Spinal cord (tissue), 10 donors: Measurements from ENCODE around the gene HMSD. TPM values are rescaled to one million over a fixed set of nuclear protein-coding genes. Genes with fewer than 3 reads are reported as not detected.

Experiments used
- DNase-seq, 6 donors: peaks; one replicate each; pipeline versions ENCODE4 v3.0.0 to v3.0.0-alpha.2; 2013 to 2015; ENCODE audit warnings: low spot score in 6 of 6, low read depth in 4 of 6
- H3K27ac ChIP-seq: one replicate; pipeline ENCODE4 v1.5.1; 2013; ENCODE audit warnings: low read depth, low read length, control low read depth
- H3K27me3 ChIP-seq: one replicate; pipeline ENCODE4 v1.6.1; 2013; ENCODE audit warnings: low read length; ENCODE audit not compliant: control insufficient read depth, insufficient read depth
- H3K36me3 ChIP-seq: one replicate; pipeline ENCODE4 v1.6.1; 2013; ENCODE audit warnings: low read length; ENCODE audit not compliant: control insufficient read depth, insufficient read depth
- H3K4me1 ChIP-seq: one replicate; pipeline ENCODE4 v1.6.1; 2013; ENCODE audit warnings: low read length; ENCODE audit not compliant: control insufficient read depth, insufficient read depth
- H3K4me3 ChIP-seq: one replicate; pipeline ENCODE4 v1.5.1; 2013; ENCODE audit warnings: low read depth, low read length, control low read depth
- H3K9me3 ChIP-seq: one replicate; pipeline ENCODE4 v1.6.1; 2013; ENCODE audit warnings: low read length; ENCODE audit not compliant: control insufficient read depth, insufficient read depth
- WGBS: methylation state at CpG from one replicate; pipeline ENCODE4 v1.1.5; 2013; ENCODE audit warnings: missing lambda C conversion rate; ENCODE audit not compliant: insufficient coverage; 5-methylcytosine and 5-hydroxymethylcytosine counted together
- polyA plus RNA-seq, 2 donors: library from polyadenylated mRNA; unstranded; fragments of 120-200 nt; gene quantifications; one replicate each; pipeline ENCODE4 v1.2.1, GENCODE V29; 2013; ENCODE audit not compliant: insufficient read length in 2 of 2
- total RNA-seq, 2 donors: library from RNA; depleted of rRNA in 1 of 2; stranded (reverse); fragments of 120-200 nt in 1 of 2; fragments of >200 nt in 1 of 2; gene quantifications; one replicate each; pipeline versions ENCODE4 v1.2.3 to v1.2.4, GENCODE V29; 2013 to 2014
- donor health status: healthy.

The HMSD gene
- total and polyA plus RNA-seq, 4 donors, result 0.79 to 4.6 (median 2.4) TPM

DNA sequence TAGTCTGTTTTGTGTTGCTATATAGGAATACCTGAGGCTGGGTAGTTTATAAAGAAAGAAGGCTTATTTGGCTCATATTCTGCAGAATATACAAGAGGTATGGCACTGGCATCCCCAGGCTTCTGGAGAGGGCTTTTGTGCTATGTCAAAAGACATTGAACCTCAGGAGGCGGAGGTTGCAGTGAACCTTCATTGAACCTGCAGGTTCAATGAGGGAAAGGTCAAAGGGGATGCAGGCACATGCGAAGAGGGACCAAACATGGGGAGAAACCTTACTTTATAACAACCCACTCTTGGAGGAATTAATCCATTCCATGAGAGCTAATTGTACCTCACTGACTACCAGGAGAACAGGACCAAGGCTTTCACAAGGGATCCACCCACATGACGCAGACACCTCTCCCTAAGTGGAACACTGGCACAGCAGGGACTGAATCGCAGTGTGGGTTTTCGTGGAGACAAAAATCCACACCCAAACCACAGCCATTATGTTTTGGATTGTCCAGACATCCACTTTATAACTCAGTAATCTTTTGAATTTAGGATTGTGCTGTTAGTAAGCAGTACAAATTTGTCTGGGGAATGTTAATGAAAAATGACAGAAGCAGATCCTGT lies 16.7 kb downstream of the HMSD start:
- H3K27me3 ChIP-seq, result no peaks in the 10 kb centered on the region
- no peaks in the 10 kb centered on the region for H3K36me3 ChIP-seq
- WGBS, result 57% methylated on average over 1 of the region's 5 CpGs
- DNase-seq, result no peak
- peaks cover 1% of the 10 kb centered on the region for H3K4me1 ChIP-seq
- no peaks in the 10 kb centered on the region for H3K9me3 ChIP-seq
- H3K27ac ChIP-seq, result no peak overlapping the region
- H3K4me3 ChIP-seq, result no peak overlapping the region

DNA sequence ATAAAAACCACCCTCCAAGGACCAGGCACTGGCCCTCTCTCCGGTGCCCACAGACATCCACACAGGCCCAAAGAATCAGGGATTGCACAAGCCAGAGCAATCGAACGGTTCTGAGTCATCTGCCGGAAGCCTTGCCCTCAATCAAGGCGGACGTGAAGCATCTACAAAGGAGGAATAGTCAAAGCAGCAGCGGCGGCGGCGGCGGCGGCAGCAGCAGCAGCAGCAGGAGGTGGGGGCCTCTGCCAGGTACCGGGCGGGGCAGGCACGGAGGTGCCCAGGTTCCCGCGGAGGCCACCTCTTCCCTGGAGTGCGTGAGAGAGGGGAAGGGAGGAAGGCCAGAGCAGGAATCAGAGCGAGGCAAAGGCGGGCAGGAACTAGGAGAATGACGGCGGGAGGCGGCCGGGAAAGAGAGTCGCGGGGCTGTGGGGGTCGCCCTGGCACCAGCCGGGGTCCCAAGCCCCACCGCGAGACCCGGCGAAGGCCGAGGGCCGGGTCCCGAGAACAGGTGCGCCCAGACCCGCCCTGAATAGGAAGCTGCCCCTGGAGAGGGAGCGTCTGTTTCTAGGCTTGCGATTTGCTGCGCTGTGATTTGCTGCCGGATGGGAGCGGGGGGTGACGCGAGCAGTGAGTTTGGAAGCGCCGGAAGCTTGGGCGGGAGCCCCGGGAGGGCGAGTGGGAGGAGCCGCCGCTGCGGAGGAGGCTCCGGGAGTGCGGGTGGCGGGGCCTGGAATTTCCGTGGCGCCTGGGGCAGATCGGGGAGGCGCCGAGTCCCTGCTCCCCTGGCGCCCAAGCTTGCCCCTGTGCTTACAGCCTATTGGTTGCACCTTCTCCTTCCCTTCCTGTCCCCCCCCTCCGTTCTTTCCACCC lies 21.1 kb downstream of the HMSD start, which contains the start of gene SERPINB8:
TSS of gene SERPINB8 (plus strand) at position 140 of the 867 bp plus-strand sequence. CDS start 8,228 bp downstream, outside the sequence.
- Histone ChIP-seq H3K36me3 (no peaks in the 10 kb centered on the region), H3K27me3 (no peaks in the 10 kb centered on the region), H3K27ac (peak within 1 kb of the TSS; percentile 95), H3K4me3 (peak within 1 kb of the TSS; percentile 82), H3K9me3 (no peaks in the 10 kb centered on the region), H3K4me1 (peaks cover 9% of the 10 kb centered on the region)
- WGBS, result under 1% methylated on average over 61 of the region's 62 CpGs
- peak; percentile 76 to 99 (median 88) for DNase-seq

GRCh38 chr18:63970809-63971205 lies 21.7 kb downstream of the HMSD start:
- Histone ChIP-seq H3K36me3 (no peaks in the 10 kb centered on the region), H3K27ac (peak overlapping the region; percentile 95), H3K4me3 (peak overlapping the region; percentile 82), H3K4me1 (peaks cover 9% of the 10 kb centered on the region), H3K27me3 (no peaks in the 10 kb centered on the region), H3K9me3 (no peaks in the 10 kb centered on the region)
- WGBS, result 6% methylated on average over 18 of the region's 18 CpGs
- no peak for DNase-seq

DNA sequence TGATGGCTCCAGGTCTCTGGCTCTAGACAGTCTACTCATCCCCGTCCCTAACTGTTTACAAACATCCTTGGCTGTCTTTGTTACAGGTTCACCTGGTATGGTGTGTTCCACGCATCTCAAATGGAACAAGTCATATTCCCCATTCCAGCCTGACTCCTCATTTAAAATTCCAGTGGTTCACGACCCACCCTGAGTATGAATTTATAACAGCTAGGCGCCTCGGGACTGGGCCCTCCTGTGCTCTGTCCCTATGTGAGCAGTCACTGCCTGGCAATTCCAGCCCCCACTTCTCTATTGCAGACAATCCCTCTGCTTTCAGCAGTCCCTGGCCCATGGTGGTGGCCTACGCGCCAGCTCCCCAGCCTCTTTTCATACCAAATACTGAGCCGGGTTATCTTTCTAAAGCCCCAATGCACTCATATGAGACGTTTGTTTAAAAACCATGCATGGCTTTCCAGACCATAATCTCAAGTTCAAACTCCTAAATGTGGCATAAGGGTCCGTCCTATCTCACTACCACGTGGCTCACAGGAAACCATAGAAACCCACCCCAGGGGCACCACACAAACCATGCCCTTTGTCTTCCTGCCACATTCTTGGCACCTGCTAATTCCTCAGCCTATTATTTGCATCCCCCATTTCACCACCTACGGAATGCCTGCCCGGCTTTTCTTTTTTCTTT lies 22.4 kb downstream of the HMSD start:
- no peaks in the 10 kb centered on the region for H3K27me3 ChIP-seq
- peak overlapping the region; percentile 82 for H3K4me3 ChIP-seq
- DNase-seq, result peak in 2 of 6 donors; percentile 31 to 68
- H3K36me3 ChIP-seq, result no peaks in the 10 kb centered on the region
- peak overlapping the region; percentile 95 for H3K27ac ChIP-seq
- WGBS, result 54% methylated on average over 11 of the region's 13 CpGs
- H3K4me1 ChIP-seq, result peaks cover 9% of the 10 kb centered on the region
- no peaks in the 10 kb centered on the region for H3K9me3 ChIP-seq

- Histone ChIP-seq H3K27me3 (no peaks in the 10 kb centered on the region), H3K36me3 (no peaks in the 10 kb centered on the region), H3K4me1 (peaks cover 9% of the 10 kb centered on the region), H3K4me3 (no peak overlapping the region), H3K27ac (no peak overlapping the region), H3K9me3 (no peaks in the 10 kb centered on the region)
- no peak for DNase-seq
- no CpG with 5 or more reads among the region's 5 CpGs for WGBS
These were observed 22.9 kb downstream of the HMSD start for GRCh38 chr18:63972002-63972376.

DNA sequence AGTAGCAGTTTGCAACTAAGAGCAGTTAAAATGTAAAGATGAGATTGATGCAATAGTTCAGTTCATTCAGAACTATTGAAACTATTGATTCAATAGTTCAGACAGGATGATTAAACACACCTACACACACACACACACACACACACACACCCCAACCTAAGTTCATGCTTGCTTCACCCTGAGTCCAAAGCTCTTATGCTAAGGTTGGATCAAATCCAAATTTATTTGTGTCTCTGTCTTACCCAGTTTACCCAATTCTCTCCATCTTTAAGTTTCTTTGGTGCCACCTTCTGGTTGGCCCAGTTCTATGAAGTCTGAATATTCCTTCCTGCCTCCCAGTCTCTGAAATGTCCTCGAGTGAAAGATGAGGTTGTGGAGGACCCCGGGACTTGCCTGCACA lies 25.9 kb downstream of the HMSD start:
- Histone ChIP-seq H3K4me1 (peaks cover 9% of the 10 kb centered on the region), H3K9me3 (no peaks in the 10 kb centered on the region), H3K4me3 (no peak overlapping the region), H3K27ac (no peak overlapping the region), H3K36me3 (no peaks in the 10 kb centered on the region), H3K27me3 (no peaks in the 10 kb centered on the region)
- peak in 2 of 6 donors; percentile 20 to 21 for DNase-seq
- no CpG with 5 or more reads among the region's 2 CpGs for WGBS

DNA sequence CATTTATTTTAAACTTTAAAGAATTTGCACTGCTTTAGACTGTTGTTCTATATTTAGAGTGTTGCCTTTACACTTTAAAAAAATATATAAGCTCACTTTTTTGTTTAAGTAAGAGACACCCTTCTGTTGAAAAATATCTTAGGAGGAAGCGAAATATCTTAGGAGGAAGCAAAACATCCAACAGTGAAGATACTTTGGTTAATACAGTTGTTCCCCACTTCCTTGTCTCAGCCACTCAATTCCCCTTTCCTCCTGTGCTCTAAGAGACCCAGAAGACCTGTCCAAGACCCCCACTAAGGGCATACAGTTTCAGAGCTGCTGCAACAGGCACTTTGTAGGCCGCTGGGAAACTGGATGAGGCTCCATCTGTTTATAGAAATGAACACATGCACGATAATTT lies 26.5 kb downstream of the HMSD start:
- Histone ChIP-seq H3K9me3 (no peaks in the 10 kb centered on the region), H3K4me1 (peaks cover 9% of the 10 kb centered on the region), H3K27me3 (no peaks in the 10 kb centered on the region), H3K4me3 (no peak overlapping the region), H3K36me3 (no peaks in the 10 kb centered on the region), H3K27ac (no peak overlapping the region)
- peak in 1 of 6 donors; percentile 9 for DNase-seq
- WGBS, result no CpG with 5 or more reads among the region's 3 CpGs

DNA sequence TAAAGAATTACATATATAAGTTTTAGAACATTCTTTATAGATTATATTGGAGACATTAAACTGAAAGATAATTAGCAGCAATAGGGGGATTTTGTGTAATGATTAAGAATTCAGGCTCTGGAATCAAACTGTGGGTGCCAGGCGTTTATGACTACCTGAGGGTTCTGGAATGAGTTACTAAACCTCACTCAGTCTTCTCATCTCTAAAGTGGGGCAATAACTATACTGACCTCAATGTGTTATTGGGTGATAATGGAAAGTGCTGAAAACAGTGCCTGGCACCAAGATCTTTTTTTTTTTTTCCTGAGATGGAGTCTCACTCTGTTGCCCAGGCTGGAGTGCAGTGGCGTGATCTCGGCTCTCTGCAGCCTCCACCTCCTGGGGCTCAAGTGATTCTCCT lies 27.9 kb downstream of the HMSD start:
- no peak for DNase-seq
- Histone ChIP-seq H3K36me3 (no peaks in the 10 kb centered on the region), H3K4me3 (no peak overlapping the region), H3K27me3 (no peaks in the 10 kb centered on the region), H3K4me1 (no peaks in the 10 kb centered on the region), H3K27ac (no peak overlapping the region), H3K9me3 (no peaks in the 10 kb centered on the region)
- WGBS, result no CpG with 5 or more reads among the region's 3 CpGs

DNA sequence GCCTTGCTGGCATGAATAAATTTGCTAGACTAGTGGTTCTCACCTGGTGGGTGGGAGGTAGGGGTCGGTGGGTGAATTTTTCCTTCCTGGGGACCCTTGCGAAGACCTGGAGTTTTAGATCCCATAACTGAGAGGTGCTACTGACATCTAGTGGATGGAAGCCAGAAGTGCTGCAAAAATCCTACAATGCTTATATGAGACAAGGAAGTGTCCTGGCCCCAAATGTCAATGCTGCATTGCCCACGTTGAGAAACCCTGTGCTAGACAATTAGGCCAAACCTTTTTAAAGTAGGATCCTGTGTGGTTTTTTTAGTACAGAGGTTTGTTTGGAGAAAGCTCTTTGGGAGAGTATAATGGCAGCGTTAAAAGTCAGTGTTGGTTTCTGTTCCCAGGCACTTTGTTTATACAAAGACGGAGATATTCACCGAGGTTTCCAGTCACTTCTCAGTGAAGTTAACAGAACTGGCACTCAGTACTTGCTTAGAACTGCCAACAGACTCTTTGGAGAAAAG lies 30.4 kb downstream of the HMSD start:
- Histone ChIP-seq H3K27ac (no peak overlapping the region), H3K27me3 (no peaks in the 10 kb centered on the region), H3K9me3 (no peaks in the 10 kb centered on the region), H3K4me1 (no peaks in the 10 kb centered on the region), H3K4me3 (peak overlapping the region; percentile 3), H3K36me3 (no peaks in the 10 kb centered on the region)
- WGBS, result 34% methylated on average over 6 of the region's 6 CpGs
- DNase-seq, result peak in 5 of 6 donors; percentile 22 to 89 (median 52)
